Smooth muscle cell (in vitro differentiated cells): Measurements from ENCODE around the gene MARCHF4. TPM values are rescaled to one million over a fixed set of nuclear protein-coding genes. Genes with fewer than 3 reads are reported as not detected.
A peak's percentile ranks its signal among the peaks of the same experiment; 100 is the strongest.

Experiments used
- DNase-seq: peaks from one replicate; lab custom pipeline; 2025; ENCODE audit not compliant: unreplicated experiment; lab: John Stamatoyannopoulos, UW
- H2AFZ ChIP-seq: fragments of 200-600 bp; sonication (generic); 2 replicates; pipeline ENCODE4 v1.6.0; 2016; ENCODE audit warnings: antibody characterized with exemption, low read depth, mild to moderate bottlenecking
- H3F3A ChIP-seq: fragments of 200-600 bp; sonication (generic); 2 replicates; pipeline ENCODE4 v1.6.0; 2017; ENCODE audit warnings: antibody characterized with exemption, low read depth
- H3K27ac ChIP-seq: fragments of 200-600 bp; sonication (generic); 2 replicates; pipeline ENCODE4 v1.5.1; 2016; ENCODE audit warnings: low read depth, mild to moderate bottlenecking
- H3K27me3 ChIP-seq: fragments of 200-600 bp; sonication (generic); 2 replicates; pipeline ENCODE4 v1.6.1; 2016; ENCODE audit warnings: low read depth, mild to moderate bottlenecking
- H3K36me3 ChIP-seq: fragments of 200-600 bp; sonication (generic); 2 replicates; pipeline ENCODE4 v1.5.1; 2016; ENCODE audit warnings: low read depth
- H3K4me1 ChIP-seq: fragments of 200-600 bp; sonication (generic); 2 replicates; pipeline ENCODE4 v1.5.1; 2016; ENCODE audit warnings: low read depth
- H3K4me2 ChIP-seq: fragments of 200-600 bp; sonication (generic); 2 replicates; pipeline ENCODE4 v1.6.0; 2016; ENCODE audit warnings: mild to moderate bottlenecking
- H3K4me3 ChIP-seq: fragments of 200-600 bp; sonication (generic); 2 replicates; pipeline ENCODE4 v1.5.1; 2016; ENCODE audit warnings: mild to moderate bottlenecking
- H3K79me2 ChIP-seq: fragments of 200-600 bp; sonication (generic); 2 replicates; pipeline ENCODE4 v1.6.0; 2016; ENCODE audit warnings: low read depth, mild to moderate bottlenecking
- H3K9ac ChIP-seq: fragments of 200-600 bp; sonication (generic); 2 replicates; pipeline ENCODE4 v1.6.0; 2016; ENCODE audit warnings: low read depth
- H3K9me3 ChIP-seq: fragments of 200-600 bp; sonication (generic); replicated peaks from 2 replicates; pipeline ENCODE4 v1.5.1; 2016; ENCODE audit warnings: low read depth
- H4K20me1 ChIP-seq: fragments of 200-600 bp; sonication (generic); 2 replicates; pipeline ENCODE4 v1.6.0; 2016; ENCODE audit warnings: low read depth
- WGBS: methylation state at CpG from one replicate; pipeline ENCODE4 v1.1.7; 2016; ENCODE audit warnings: low lambda C conversion rate; 5-methylcytosine and 5-hydroxymethylcytosine counted together
- polyA plus RNA-seq: library from polyadenylated mRNA; unstranded; fragments of >200 nt; fragmentation: Nextera tagmentation; extraction: Ambion mirVana; gene quantifications from 2 replicates; pipeline ENCODE4 v1.2.1, GENCODE V29; 2016
- total RNA-seq: library from RNA; depleted of rRNA; stranded (reverse); fragments of >200 nt; gene quantifications from 2 replicates; pipeline ENCODE4 v1.2.3, GENCODE V29; 2014
- TF ChIP-seq, protein P1 (sequence below): fragments of 200-600 bp; sonication (generic); IDR thresholded peaks from 2 replicates; pipeline ENCODE4 v1.5.1; 2017; ENCODE audit warnings: borderline replicate concordance, mild to moderate bottlenecking, antibody characterized with exemption; ENCODE audit not compliant: insufficient read depth, poor library complexity, severe bottlenecking

MARCHF4 gene
- total and polyA plus RNA-seq, 2 experiments from 2014 or later = 0.90 to 1.8 TPM

DNA sequence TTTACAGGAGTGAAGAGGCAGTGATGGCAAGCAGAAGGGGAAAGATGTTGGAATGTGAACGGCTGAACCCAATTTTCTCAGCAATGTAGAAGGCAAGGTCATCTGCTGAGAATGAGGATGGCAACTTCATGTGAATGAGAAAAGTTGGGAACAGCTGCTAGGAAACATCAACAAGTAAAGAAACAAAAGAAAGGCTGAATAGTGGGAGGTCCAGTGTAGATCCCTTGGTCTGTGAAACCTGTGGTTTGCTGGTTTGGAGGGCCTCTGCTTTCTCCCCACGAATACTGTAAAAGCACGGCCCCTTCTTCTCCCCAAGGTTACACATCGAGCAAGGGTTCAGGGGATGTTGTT, 27.4 kb downstream of the MARCHF4 start:
- Histone ChIP-seq H3K36me3 (no peaks in the 10 kb centered on the region), H4K20me1 (no peaks in the 10 kb centered on the region), H3K4me1 (peaks cover 34% of the 10 kb centered on the region), H3K4me2 (no peak overlapping the region), H3K4me3 (no peak overlapping the region), H3K9ac (no peak overlapping the region), H2AFZ (no peak overlapping the region), H3K27me3 (no peaks in the 10 kb centered on the region), H3K27ac (no peak overlapping the region), H3K9me3 (no peaks in the 10 kb centered on the region), H3F3A (no peaks in the 10 kb centered on the region), H3K79me2 (no peaks in the 10 kb centered on the region)
- 70% methylated on average over 4 of the region's 4 CpGs for WGBS
- TF ChIP-seq, protein P1, sequence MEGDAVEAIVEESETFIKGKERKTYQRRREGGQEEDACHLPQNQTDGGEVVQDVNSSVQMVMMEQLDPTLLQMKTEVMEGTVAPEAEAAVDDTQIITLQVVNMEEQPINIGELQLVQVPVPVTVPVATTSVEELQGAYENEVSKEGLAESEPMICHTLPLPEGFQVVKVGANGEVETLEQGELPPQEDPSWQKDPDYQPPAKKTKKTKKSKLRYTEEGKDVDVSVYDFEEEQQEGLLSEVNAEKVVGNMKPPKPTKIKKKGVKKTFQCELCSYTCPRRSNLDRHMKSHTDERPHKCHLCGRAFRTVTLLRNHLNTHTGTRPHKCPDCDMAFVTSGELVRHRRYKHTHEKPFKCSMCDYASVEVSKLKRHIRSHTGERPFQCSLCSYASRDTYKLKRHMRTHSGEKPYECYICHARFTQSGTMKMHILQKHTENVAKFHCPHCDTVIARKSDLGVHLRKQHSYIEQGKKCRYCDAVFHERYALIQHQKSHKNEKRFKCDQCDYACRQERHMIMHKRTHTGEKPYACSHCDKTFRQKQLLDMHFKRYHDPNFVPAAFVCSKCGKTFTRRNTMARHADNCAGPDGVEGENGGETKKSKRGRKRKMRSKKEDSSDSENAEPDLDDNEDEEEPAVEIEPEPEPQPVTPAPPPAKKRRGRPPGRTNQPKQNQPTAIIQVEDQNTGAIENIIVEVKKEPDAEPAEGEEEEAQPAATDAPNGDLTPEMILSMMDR = no peak
- no peak for DNase-seq

DNA sequence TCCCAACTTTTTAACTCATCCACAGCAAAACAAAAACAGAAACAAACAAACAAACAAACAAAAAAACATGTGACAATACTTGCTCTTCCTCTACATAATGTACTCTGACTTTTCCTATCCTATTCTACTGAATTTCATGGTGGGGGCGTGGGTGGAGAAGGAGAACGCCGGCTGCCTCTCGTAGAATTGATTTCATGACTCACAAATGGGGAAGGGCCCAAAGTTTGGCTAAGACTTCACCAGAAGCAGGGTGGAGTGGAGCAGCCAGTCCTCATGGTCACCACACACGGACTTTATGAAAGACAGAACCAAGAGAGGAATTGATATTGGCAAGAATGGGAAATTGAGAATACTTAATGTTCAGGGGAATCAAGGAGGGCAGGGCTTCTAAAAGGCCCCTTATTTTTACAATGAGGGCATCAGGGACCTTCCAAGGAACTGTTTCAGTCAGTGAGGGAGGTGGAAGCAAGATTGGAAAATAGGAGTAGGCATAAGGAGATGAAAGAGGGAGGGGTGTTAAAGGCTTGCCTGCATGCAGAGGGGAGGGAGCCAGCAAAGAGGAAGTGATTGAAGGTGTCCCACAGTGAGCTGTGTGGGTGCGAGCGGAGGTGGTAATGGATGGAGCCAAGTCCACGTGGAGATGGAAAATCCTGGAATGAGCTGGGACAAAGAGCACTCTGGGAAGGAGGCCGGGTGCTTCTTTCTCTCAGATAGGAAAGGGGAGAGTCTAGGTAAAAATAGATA, 27.9 kb downstream of the MARCHF4 start:
- Histone ChIP-seq H3K4me1 (peaks cover 35% of the 10 kb centered on the region), H3K27ac (no peak overlapping the region), H2AFZ (no peak overlapping the region), H3K36me3 (no peaks in the 10 kb centered on the region), H4K20me1 (no peaks in the 10 kb centered on the region), H3K4me3 (no peak overlapping the region), H3K9me3 (no peaks in the 10 kb centered on the region), H3K79me2 (no peaks in the 10 kb centered on the region), H3K27me3 (no peaks in the 10 kb centered on the region), H3K9ac (no peak overlapping the region), H3K4me2 (no peak overlapping the region), H3F3A (no peaks in the 10 kb centered on the region)
- TF ChIP-seq, protein P1 = no peak
- WGBS = 62% methylated on average over 9 of the region's 9 CpGs
- DNase-seq = no peak

DNA sequence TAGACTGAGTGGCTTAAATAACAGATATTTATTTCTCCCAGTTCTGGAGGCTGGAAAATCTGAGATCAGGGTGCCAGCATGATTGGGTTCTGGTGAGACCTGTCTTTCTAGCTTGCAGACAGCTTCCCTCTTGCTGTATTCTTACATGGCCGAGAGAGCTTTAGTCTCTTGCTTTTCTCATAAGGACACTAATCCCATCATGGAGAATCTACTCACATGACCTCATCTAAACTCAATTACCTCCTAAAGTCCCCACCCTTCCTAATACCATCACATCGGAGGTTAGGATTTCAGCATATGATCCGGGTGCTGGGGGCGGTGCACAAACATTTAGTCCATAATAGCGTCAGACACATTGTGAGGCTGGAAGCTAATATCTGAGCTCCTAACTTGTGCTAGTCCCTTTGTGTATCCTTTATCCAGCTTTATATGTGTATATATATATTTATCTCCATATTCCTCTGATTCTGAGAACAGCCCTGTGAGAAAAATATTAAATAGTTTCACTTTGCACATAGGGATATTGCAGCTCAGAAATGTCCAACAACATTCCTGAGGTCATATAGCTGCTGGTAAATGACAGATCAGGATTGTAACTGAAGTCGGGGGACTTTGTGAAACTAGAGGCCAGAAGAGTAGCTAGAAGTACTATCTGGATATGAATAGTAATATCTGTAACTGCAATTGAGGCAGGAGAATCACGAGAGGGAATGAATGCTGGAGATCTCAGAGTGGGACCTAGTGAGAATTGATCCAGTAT, 28.9 kb downstream of the MARCHF4 start:
- Histone ChIP-seq H3K9ac (no peak overlapping the region), H2AFZ (no peak overlapping the region), H3K4me3 (no peak overlapping the region), H3K9me3 (no peaks in the 10 kb centered on the region), H3K4me1 (peaks cover 36% of the 10 kb centered on the region), H3F3A (no peaks in the 10 kb centered on the region), H3K27me3 (no peaks in the 10 kb centered on the region), H3K4me2 (peak overlapping the region; percentile 37), H3K36me3 (no peaks in the 10 kb centered on the region), H3K27ac (peak overlapping the region; percentile 18), H3K79me2 (no peaks in the 10 kb centered on the region), H4K20me1 (no peaks in the 10 kb centered on the region)
- DNase-seq = no peak
- WGBS = 69% methylated on average over 7 of the region's 7 CpGs
- TF ChIP-seq, protein P1 = no peak
